Coronary artery (tissue), 2 donors: ENCODE data around the gene ZNF578.
"Not testable (repeated sequence)": the region's sequence is repeated elsewhere in the genome, so short reads cannot be mapped to it uniquely, and the experiment has no call there.

Experiments used
- DNase-seq: peaks from one replicate; pipeline ENCODE4 v3.0.0-alpha.2; 2017; ENCODE audit warnings: low spot score
- H3K27ac ChIP-seq, 2 donors: fragments of 200-600 bp; sonication (generic); one replicate each; pipeline ENCODE4 v1.5.1; 2016 to 2019
- H3K4me3 ChIP-seq: fragments of 200-600 bp; sonication (generic); 2 replicates; pipeline ENCODE4 v1.5.1; 2016; ENCODE audit warnings: mild to moderate bottlenecking, moderate library complexity
- TF ChIP-seq, protein P1 (sequence below): fragments of 200-600 bp; sonication (generic); IDR thresholded peaks from one replicate; pipeline ENCODE4 v1.5.1; 2019; ENCODE audit warnings: antibody characterized with exemption

The ZNF578 gene

DNA sequence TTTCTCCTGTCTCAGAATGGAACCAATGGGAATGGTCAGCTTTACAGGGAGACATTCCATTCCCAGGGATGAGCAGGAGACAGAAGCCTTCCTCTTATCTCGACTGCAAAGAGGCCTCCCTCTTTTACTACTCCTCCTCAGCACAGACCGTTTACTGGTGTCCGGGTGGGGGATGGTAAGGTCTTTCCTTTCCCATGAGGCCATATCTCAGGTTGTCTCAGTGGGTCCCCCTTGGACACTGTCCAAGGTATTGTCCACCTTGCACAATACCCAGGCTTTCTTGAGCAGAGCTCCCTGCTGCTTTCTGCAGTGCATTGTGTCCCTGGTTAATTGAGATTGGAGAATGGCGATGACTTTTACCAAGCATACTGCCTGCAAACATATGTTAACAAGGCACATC, 66.7 kb downstream of the ZNF578 start:
- no peak for DNase-seq
- TF ChIP-seq, protein P1, sequence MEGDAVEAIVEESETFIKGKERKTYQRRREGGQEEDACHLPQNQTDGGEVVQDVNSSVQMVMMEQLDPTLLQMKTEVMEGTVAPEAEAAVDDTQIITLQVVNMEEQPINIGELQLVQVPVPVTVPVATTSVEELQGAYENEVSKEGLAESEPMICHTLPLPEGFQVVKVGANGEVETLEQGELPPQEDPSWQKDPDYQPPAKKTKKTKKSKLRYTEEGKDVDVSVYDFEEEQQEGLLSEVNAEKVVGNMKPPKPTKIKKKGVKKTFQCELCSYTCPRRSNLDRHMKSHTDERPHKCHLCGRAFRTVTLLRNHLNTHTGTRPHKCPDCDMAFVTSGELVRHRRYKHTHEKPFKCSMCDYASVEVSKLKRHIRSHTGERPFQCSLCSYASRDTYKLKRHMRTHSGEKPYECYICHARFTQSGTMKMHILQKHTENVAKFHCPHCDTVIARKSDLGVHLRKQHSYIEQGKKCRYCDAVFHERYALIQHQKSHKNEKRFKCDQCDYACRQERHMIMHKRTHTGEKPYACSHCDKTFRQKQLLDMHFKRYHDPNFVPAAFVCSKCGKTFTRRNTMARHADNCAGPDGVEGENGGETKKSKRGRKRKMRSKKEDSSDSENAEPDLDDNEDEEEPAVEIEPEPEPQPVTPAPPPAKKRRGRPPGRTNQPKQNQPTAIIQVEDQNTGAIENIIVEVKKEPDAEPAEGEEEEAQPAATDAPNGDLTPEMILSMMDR: no peak
- Histone ChIP-seq H3K4me3 (no peak overlapping the region), H3K27ac (no peak overlapping the region)

DNA sequence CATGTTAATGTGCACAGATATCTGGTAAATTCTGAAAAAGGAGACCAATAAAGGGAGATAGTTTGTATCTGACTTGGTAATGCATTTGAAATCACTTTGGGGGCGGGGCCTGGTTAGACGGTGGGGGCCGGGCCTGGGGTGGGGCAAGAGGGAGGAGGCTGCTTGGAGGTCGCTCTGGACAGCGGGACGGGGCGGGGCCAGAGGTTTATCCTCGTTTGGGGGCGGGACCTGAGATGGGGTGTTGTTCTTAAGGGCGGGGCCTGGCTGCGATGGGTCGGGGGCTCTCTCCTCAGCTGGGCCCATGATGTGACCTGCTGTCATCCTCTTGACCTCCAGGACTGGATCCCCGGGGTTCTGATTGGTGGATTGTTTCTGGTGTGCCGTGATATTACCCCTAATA, 69.2 kb downstream of the ZNF578 start:
- no peak overlapping the region for H3K4me3 ChIP-seq
- no peak for DNase-seq
- no peak overlapping the region for H3K27ac ChIP-seq
- TF ChIP-seq, protein P1: no peak

DNA sequence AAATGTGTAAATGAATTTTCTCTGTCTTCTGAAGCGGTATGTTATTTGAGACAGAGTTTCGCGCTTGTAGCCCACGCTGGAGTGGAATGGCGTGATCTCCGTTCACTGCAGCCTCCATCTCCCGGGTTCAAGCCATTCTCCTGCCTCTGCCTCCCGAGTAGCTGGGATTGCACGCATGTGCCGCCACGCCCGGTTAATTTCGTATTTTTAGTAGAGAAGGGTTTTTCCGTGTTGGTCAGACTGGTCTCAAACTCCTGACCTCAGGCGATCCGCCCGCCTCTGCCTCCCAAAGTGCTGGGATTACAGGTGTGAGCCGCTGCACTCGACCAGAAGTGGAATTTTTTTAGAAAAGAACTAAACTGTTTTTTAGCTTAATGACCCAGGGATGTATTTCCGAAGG, 70.7 kb downstream of the ZNF578 start:
- no peak for DNase-seq
- no peak overlapping the region for H3K4me3 ChIP-seq
- no peak overlapping the region for H3K27ac ChIP-seq
- TF ChIP-seq, protein P1: no peak

DNA sequence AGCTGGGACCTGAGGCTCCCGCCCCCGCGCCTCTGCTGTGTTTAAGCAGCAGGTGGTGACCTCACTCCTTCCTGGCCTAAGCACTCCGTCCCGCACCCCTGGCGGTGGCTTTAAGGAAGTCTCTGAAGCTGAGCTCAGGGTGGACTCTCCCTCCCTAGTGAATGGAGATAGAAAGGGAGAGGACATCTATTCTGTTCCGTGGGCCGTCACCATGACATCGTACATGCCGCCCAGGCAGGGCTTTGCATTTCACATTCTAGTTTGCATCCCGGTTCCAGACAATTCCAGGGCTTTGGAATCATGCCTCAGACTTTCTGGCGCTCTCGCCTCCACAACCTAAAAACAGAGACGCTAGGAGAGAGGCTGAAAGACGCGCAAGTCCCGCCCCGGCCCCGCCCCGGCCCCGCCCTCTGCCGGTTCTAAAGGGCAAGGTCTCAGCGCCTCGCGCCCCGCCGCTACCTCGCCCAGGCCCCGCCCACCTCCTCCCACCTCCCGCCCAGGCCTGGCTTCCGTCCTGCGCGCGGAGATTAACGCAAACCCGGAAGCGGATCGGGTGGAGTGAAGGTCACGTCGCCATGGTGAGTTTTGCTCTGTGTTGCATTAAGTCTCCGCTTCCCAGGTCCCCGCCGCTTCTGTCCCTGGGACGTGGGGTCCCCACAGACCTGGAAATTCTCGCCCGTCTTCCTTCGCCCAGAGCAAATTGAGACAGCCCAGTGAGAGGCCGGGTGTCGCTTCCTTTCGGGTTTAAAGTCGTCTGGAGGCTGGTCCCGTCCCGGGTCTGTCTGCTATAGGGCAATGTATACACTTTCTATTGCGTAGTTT, 74.0 kb downstream of the ZNF578 start, which contains the start of gene ZNF808:
Gene ZNF808 (plus strand): TSS at position 535 of the 822 bp plus-strand sequence. CDS start 15,617 bp downstream, outside the sequence.
- H3K27ac ChIP-seq: peak within 1 kb of the TSS; percentile 82 to 93
- DNase-seq: peak; percentile 97
- peak within 1 kb of the TSS; percentile 93 for H3K4me3 ChIP-seq
- TF ChIP-seq, protein P1: peak; percentile 59

DNA sequence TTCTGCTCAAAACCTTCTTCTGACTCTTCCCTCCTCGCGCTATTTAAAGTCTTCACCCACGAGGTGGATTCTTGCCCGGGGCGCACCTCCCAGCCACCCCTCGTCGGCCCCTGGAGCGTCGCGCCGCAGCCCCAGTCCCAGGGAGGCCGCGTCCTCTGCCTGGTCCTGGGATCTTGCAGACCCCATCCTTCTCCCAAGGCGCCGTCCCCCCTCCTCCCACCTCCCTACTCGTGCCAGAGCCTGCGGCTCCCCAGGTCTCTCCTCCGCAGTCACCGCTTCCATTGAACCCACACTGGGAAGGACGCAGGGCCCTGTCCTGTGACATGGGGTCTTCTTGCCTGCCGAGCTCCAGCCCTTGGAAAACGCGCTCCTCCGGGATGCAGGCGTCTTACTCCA, 74.6 kb downstream of the ZNF578 start:
- Histone ChIP-seq H3K27ac (peak overlapping the region; percentile 82 to 93), H3K4me3 (peak overlapping the region; percentile 93)
- DNase-seq: no peak
- TF ChIP-seq, protein P1: no peak

DNA sequence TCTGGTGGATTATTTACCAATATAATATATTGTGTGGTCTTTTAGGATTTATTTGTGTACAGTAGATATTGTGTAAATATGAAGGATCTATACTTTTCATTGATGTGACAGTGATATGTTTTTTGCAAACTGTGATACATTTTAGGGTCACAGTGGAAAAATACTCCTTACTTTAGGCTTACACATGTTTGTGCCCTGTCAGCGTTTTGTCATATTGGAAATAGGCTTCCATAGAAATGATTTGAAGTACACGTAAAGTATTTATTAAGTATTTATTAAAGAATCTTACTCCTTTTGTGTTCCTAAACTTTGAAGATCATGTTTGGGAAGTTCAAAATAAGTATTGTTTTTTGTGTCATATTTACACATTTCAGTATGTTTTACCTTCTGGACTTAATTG, 79.1 kb downstream of the ZNF578 start:
- TF ChIP-seq, protein P1: no peak
- DNase-seq: no peak
- Histone ChIP-seq H3K4me3 (no peak overlapping the region), H3K27ac (no peak overlapping the region)

DNA sequence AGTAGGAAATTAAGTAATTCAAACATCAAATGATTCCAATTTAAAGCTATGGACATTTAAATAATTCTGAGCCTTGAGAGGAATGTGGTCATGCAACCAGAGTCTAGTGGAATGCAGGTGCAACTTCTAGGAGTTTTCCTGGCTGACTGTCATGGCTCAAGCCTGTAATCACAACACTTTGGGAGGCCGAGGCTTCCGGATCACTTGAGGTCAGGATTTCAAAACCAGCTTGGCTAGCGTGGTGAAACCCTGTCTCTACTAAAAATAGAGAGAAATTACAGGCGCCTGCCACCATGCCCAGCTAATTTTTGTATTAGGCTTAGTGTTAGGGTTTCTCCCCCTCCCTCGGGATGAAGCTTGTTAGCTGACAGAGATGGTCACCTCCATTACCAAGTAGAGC, 80.5 kb downstream of the ZNF578 start:
- no peak for DNase-seq
- no peak overlapping the region for H3K4me3 ChIP-seq
- no peak overlapping the region for H3K27ac ChIP-seq
- TF ChIP-seq, protein P1: no peak

DNA sequence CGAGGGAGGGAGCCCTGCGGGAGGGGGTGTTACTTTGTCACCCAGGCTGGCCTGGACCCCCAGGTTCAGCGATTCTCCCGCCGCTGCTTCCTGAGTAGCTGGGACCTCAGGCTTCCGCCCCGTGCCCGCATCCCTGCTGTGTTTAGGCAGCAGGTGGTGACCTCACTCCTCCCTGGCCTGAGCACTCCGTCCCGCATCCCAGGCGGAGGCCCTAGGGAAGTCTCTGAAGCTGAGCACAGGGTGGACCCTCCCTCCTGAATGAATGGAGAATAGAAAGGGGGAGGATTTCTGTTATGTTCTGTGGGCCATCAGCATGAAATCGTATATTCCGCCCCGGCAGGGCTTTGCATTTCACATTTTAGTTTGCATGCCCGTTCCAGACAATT, 82.0 kb downstream of the ZNF578 start:
- Histone ChIP-seq H3K27ac (peak overlapping the region in 1 of 2 donors; percentile 84), H3K4me3 (peak overlapping the region; percentile 73)
- not testable (repeated sequence) for DNase-seq
